GM21390 (cell line): ENCODE data around the gene LTBP3.
"Not testable (repeated sequence)": the region's sequence is repeated elsewhere in the genome, so short reads cannot be mapped to it uniquely, and the experiment has no call there.

ENCODE experiments used
- ATAC-seq: cut with Tn5 transposase; IDR thresholded peaks from one replicate; pipeline ENCODE4 v1.9.1; 2021; ENCODE audit not compliant: unreplicated experiment

Gene LTBP3

GRCh38 chr11:65518941-65519549 is 39.1 kb downstream of the LTBP3 start:
- ATAC-seq: not testable (repeated sequence)

GRCh38 chr11:65516135-65516968 is 41.8 kb downstream of the LTBP3 start:
- no peak for ATAC-seq

- ATAC-seq: not testable (repeated sequence)
Measured at GRCh38 chr11:65512311-65512710, 45.8 kb downstream of the LTBP3 start.

- ATAC-seq: peak; percentile 32
Measured at GRCh38 chr11:65506772-65507505, 51.2 kb downstream of the LTBP3 start.

GRCh38 chr11:65506290-65506771 is 51.8 kb downstream of the LTBP3 start:
- no peak for ATAC-seq

GRCh38 chr11:65505466-65506289 is 52.5 kb downstream of the LTBP3 start:
- no peak for ATAC-seq

- ATAC-seq: no peak
Measured at GRCh38 chr11:65504674-65505465, 53.3 kb downstream of the LTBP3 start.

GRCh38 chr11:65503949-65504673 is 54.0 kb downstream of the LTBP3 start:
- ATAC-seq: no peak

- ATAC-seq: no peak
Measured at GRCh38 chr11:65503368-65503948, 54.7 kb downstream of the LTBP3 start.

GRCh38 chr11:65502555-65503367 is 55.4 kb downstream of the LTBP3 start:
- ATAC-seq: no peak

DNA sequence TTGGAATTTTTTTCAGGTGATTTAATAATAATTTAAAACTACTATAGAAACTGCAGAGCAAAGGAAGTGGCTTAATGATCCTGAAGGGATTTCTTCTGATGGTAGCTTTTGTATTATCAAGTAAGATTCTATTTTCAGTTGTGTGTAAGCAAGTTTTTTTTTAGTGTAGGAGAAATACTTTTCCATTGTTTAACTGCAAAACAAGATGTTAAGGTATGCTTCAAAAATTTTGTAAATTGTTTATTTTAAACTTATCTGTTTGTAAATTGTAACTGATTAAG is 55.9 kb downstream of the LTBP3 start:
- no peak for ATAC-seq

DNA sequence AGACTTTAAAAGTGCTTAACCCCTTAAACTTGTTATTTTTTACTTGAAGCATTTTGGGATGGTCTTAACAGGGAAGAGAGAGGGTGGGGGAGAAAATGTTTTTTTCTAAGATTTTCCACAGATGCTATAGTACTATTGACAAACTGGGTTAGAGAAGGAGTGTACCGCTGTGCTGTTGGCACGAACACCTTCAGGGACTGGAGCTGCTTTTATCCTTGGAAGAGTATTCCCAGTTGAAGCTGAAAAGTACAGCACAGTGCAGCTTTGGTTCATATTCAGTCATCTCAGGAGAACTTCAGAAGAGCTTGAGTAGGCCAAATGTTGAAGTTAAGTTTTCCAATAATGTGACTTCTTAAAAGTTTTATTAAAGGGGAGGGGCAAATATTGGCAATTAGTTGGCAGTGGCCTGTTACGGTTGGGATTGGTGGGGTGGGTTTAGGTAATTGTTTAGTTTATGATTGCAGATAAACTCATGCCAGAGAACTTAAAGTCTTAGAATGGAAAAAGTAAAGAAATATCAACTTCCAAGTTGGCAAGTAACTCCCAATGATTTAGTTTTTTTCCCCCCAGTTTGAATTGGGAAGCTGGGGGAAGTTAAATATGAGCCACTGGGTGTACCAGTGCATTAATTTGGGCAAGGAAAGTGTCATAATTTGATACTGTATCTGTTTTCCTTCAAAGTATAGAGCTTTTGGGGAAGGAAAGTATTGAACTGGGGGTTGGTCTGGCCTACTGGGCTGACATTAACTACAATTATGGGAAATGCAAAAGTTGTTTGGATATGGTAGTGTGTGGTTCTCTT is 56.5 kb downstream of the LTBP3 start:
- ATAC-seq: no peak

- no peak for ATAC-seq
Measured at GRCh38 chr11:65501186-65501471, 57.0 kb downstream of the LTBP3 start.

- ATAC-seq: no peak
Measured at GRCh38 chr11:65500387-65501185, 57.6 kb downstream of the LTBP3 start.

DNA sequence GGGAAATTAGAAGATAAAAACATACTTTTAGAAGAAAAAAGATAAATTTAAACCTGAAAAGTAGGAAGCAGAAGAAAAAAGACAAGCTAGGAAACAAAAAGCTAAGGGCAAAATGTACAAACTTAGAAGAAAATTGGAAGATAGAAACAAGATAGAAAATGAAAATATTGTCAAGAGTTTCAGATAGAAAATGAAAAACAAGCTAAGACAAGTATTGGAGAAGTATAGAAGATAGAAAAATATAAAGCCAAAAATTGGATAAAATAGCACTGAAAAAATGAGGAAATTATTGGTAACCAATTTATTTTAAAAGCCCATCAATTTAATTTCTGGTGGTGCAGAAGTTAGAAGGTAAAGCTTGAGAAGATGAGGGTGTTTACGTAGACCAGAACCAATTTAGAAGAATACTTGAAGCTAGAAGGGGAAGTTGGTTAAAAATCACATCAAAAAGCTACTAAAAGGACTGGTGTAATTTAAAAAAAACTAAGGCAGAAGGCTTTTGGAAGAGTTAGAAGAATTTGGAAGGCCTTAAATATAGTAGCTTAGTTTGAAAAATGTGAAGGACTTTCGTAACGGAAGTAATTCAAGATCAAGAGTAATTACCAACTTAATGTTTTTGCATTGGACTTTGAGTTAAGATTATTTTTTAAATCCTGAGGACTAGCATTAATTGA is 58.3 kb downstream of the LTBP3 start:
- no peak for ATAC-seq

- no peak for ATAC-seq
Measured at GRCh38 chr11:65498977-65499712, 59.0 kb downstream of the LTBP3 start, which contains the start of gene MALAT1. MALAT1 (plus strand) TSS chr11:65499045.
